GM21528 (cell line): Measurements from ENCODE around the gene PKN1.
A peak's percentile ranks its signal among the peaks of the same experiment; 100 is the strongest.

Experiments
- ATAC-seq: cut with Tn5 transposase; IDR thresholded peaks from one replicate; pipeline ENCODE4 v1.9.1; 2021; ENCODE audit warnings: mild to moderate bottlenecking, moderate library complexity; ENCODE audit not compliant: unreplicated experiment, low FRiP score

Gene PKN1

DNA sequence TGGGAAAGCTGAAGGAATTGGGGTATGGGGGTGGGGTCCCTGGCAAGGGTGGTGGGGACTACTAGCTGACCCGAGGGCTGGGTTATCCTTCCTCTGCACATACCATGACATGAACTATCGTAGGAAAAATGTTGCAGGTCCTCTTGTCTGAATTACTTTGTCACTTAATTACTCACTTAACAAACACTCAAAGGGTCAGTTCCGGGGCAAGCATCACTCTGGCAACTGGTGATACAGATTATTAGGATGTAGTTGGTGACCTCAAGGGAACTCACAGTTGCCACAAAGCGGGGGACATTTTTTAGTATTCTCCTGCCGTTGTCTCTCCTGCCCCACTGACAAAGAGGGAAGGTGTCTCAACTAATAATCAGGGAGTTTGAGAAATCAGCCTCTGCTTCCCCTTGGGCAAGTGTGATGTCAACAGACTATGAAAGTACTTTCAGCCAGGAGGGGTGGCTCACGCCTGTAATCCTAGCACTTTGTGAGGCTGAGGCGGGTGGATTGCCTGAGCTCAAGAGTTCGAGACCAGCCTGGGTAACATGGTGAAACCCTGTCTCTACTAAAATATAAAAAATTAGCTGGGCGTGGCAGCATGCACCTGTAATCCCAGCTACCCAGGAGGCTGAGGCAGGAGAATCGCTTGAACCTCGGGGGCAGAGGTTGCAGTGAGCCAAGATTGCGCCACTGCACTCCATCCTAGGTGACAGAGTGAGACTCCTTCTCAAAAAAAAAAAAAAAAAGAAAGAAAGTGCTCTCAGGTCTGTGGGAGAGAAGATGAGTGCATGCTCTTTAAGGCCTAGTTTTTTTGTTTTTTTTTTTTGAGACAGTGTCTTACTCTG lies 74.8 kb downstream of the PKN1 start:
- ATAC-seq = no peak

GRCh38 chr19:14510311-14511228 lies 77.5 kb downstream of the PKN1 start:
- ATAC-seq = no peak

DNA sequence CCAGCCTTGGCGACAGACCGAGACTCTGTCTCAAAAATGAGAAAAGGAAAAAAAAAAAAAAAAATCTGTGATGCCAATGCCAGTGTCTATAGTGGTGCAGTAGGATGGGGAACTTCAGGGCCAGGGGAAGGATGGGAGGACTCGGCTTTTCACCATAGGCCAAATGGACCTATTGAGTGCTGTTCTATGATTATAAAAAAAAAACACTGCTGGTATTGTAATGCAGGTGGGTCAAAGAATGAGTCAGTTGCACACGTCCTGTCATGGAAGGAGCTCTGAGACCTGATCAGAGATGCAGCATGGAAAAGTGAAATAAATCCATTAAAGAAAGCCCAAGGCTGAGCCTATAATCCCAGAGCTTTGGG lies 78.1 kb downstream of the PKN1 start:
- ATAC-seq = no peak

DNA sequence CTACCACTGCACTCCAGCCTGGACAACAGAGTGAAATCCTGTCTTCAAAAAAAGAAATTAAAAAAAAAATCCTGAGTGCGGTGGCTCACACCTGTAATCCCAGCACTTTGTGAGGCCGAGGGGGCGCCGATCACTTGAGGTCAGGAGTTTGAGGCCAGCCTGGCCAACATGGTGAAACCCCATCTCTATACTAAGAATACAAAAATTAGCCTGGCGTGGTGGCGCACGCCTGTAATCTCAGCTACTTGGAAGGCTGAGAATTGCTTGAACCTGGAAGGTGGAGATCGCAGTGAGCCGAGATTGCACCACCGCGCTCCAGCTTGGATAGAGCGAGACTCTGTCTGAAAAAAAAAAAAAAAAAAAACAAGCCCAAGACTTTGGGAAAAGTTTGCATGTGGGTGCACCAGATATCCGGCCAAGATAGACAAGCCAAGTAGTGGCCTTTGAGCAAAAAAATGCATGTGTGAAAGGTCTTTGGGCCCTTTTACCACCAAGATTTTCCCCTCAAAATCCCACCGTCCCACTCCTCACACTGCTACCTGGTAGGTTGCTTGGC lies 79.4 kb downstream of the PKN1 start:
- no peak for ATAC-seq

- ATAC-seq = no peak
Observed at GRCh38 chr19:14514215-14514863, 81.2 kb downstream of the PKN1 start.

- ATAC-seq = no peak
Observed at GRCh38 chr19:14515501-14516047, 82.5 kb downstream of the PKN1 start.

DNA sequence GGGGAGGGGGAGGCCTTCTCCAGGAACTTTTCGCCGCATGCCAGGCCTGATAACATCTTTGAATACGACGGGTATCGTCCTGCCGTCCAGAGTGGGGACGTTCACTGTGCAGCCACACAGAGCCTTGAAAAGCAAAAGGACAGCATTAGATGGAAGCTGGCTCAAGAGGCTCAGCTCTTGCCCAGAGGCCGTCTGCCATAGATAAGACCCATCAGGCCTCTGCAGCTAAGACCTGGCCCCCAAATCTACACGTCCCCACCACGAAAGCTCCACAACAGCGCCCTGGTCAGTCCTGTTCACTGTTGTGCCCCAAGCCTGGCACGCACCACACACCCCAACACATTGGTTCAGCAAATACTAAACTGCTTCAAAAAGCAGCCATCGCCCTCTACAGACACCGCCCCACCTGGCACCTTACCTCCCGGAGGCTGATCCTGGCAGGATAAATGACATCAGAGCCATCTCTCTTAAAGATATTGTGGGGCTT lies 83.0 kb downstream of the PKN1 start:
- ATAC-seq = no peak

DNA sequence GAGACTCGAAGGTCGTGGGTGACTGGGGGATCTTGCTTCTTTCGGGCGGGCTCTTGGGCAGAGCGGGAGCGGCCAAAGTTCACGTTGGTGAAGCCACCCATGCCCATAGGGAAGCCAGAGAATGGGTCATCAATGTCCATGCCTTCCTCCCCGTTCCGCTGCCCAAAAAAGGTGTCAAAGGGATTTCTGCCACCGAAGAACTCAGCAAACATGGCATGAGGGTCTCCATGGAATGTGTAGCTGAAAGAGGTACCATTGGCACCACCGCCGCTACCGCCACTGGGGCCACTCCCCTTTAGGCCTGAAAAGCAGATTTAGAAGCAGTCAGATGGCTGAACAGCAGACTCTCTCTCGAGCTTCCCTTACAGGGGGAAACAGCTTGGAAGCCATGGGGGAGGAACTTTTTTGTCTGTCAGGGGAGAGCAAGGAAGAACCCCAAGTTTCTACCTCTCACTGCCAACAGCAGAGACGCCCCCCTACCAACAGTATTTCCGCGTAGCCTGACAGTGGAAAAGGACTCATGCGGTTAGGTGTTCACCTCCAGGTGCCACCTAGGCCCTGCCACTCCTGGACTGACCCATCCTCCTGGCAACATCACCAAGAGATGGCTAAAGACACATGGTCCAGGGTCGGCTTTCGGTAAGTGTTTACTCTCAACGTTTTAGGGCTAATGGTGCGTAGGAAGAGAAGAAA lies 83.8 kb downstream of the PKN1 start:
- ATAC-seq = no peak

DNA sequence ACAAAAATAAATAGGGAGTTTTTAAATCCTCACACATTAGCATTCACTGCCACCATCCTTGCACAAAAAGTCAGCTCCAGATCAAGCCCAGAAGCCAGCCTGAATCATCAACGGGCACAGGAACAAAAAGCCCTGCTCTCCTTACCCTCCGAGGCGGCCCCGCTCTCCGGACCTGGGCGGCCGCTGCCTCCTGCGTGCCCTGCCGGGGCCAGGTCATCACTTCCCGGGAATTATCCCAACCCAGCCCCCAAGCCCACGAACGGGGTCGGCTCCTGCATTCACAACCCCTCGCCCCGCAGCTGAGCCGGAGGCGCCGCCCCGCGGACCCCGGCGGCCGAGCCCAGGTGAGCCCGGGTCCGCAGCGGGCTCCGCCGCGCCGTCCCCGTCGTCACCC lies 84.3 kb downstream of the PKN1 start:
- ATAC-seq = no peak

DNA sequence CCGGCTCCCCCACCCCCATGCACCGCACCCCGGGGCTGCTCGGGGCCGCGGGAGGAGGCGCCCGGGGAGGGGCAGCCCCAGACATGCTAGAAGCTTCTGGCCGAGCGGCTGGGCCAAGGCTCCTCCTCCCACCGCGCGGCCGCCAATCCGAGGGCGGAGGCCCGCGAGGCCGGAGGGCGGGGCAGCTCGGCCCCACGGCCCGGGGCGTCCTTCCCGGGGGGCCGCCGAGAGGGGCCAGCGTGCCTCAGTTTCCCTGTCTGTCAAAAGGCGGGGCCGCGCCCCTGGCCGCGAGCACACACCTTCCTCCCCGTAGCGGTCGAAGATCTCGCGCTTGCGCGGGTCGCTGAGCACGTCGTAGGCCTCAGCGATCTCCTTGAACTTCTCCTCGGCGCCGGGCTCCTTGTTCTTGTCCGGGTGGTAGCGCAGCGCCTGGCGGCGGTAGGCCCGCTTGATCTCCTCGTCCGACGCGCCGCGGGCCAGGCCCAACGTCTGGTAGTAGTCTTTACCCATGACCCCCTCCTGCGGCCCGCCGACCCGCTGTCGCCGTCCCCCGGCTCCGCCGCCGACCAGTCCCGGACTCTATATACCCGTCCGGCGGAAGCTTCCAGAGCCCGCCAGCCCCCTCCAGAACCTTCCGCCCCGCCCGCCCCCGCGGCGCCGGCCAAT lies 84.9 kb downstream of the PKN1 start, which contains the start of gene DNAJB1:
Gene DNAJB1 (minus strand): TSS at position 558 of the 666 bp plus-strand sequence. CDS start 48 bp downstream, at position 510.
- peak; percentile 59 for ATAC-seq

- ATAC-seq = no peak
Observed at GRCh38 chr19:14519245-14519859, 86.2 kb downstream of the PKN1 start.

DNA sequence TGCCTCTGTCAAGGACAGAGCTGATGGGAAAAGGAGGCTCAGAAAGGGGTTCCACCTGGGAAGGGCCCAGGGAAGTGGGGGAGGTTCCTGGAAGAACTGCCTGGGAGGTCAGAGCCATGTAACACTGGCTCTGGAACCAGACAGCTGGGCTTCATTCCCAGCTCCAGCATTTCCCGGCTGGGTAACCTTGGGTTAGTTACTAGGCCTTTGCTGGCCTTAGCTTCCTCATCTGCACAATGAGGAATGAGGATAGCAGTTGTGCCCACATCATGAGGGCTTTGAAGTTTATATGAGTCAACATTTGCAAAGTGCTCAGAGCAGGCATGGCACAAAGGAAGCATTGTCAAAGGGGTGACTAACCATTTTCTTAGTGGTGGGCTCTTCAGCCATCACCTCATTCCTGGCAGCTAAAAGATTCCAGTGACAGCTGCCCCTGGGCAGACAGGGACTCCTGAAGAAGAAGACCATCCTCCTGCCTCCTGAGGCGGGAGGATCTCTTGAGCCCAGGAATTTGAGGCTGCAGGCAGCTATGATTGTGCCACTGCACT lies 86.8 kb downstream of the PKN1 start:
- no peak for ATAC-seq

- ATAC-seq = no peak
Observed at GRCh38 chr19:14520543-14520942, 87.4 kb downstream of the PKN1 start.
